ENCODE measurements around the gene ADORA1.

Gene ADORA1

DNA sequence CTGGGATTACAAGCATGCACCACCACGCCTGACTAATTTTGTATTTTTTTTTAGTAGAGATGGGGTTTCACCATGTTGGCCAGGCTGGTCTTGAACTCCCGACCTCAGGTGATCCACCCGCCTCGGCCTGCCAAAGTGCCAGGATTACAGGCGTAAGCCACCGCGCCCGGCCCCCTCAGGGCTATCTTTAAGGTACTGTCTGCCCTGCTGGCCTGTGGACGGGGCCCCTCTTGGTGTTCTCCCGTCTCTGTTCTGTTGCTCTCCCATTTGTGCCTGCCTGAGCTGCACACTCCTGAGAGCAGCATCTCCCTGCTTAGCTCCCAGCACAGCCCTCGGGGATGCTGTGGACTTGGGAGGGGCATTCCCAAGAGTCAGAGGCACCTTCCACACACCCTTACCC lies 34.2 kb downstream of the ADORA1 start:
- Histone ChIP-seq H3K9me2 (replicated peaks; ENCODE audit: insufficient read depth, low read length) (no peaks in the 10 kb centered on the region), H3K27me3 (replicated peaks; ENCODE audit: insufficient read depth, low read length) (no peaks in the 10 kb centered on the region), H3K9ac (ENCODE audit: low read length) (no peak overlapping the region), H2AFZ (ENCODE audit: low read length) (no peak overlapping the region), H3K27ac (ENCODE audit: low read length) (no peak overlapping the region), H3K36me3 (replicated peaks; ENCODE audit: insufficient read depth, low read length) (no peaks in the 10 kb centered on the region), H3K9me3 (replicated peaks; ENCODE audit: insufficient read depth, low read length) (no peaks in the 10 kb centered on the region), H3K4me2 (ENCODE audit: low read depth, low read length) (no peak overlapping the region), H3K4me3 (ENCODE audit: low read length) (no peak overlapping the region), H3K79me2 (ENCODE audit: low read length) (no peaks in the 10 kb centered on the region), H4K20me1 (ENCODE audit: insufficient read depth, low read length) (no peaks in the 10 kb centered on the region), H3F3A (ENCODE audit: insufficient read depth, low read length) (no peaks in the 10 kb centered on the region), H3K4me1 (ENCODE audit: low read length) (peaks cover 5% of the 10 kb centered on the region; the same call in 1 of the 2 replicates)
- TF ChIP-seq EZH2phosphoT487 (IDR thresholded peaks at IDR 0.05; ENCODE audit: low read length) (no peak), EZH2 (optimal IDR thresholded peaks at IDR 0.05; ENCODE audit: low read depth, low read length) (no peak)
- TF ChIP-seq, protein P1, sequence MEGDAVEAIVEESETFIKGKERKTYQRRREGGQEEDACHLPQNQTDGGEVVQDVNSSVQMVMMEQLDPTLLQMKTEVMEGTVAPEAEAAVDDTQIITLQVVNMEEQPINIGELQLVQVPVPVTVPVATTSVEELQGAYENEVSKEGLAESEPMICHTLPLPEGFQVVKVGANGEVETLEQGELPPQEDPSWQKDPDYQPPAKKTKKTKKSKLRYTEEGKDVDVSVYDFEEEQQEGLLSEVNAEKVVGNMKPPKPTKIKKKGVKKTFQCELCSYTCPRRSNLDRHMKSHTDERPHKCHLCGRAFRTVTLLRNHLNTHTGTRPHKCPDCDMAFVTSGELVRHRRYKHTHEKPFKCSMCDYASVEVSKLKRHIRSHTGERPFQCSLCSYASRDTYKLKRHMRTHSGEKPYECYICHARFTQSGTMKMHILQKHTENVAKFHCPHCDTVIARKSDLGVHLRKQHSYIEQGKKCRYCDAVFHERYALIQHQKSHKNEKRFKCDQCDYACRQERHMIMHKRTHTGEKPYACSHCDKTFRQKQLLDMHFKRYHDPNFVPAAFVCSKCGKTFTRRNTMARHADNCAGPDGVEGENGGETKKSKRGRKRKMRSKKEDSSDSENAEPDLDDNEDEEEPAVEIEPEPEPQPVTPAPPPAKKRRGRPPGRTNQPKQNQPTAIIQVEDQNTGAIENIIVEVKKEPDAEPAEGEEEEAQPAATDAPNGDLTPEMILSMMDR (IDR thresholded peaks at IDR 0.05; ENCODE audit: low read length) = no peak
- DNase-seq = no peak

DNA sequence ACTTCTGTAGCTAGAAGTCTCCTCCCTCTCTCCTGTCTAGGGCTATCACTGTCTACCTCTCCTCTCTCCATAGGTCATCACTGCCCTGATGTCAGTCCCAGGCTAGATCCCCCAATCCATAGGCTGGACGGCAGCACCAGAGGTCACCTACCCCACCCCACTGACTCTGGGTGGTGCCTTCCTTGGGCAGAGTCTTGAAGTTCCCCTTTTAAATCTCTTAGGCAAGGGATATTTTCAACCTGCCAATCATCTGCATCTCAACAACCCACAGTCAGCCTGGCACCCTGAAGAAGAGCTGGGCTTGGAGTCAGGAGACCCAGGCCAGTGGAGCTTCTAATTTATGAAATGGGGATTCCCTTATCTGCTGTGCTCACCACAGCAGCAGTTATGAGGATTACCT lies 34.9 kb downstream of the ADORA1 start:
- DNase-seq = no peak
- Histone ChIP-seq H3K4me1 (ENCODE audit: low read length) (peaks cover 7% of the 10 kb centered on the region; the same call in 1 of the 2 replicates), H3K27ac (ENCODE audit: low read length) (no peak overlapping the region), H3K4me3 (ENCODE audit: low read length) (no peak overlapping the region), H2AFZ (ENCODE audit: low read length) (no peak overlapping the region), H3F3A (ENCODE audit: insufficient read depth, low read length) (no peaks in the 10 kb centered on the region), H3K27me3 (replicated peaks; ENCODE audit: insufficient read depth, low read length) (no peaks in the 10 kb centered on the region), H3K9ac (ENCODE audit: low read length) (no peak overlapping the region), H3K36me3 (replicated peaks; ENCODE audit: insufficient read depth, low read length) (no peaks in the 10 kb centered on the region), H4K20me1 (ENCODE audit: insufficient read depth, low read length) (no peaks in the 10 kb centered on the region), H3K9me3 (replicated peaks; ENCODE audit: insufficient read depth, low read length) (no peaks in the 10 kb centered on the region), H3K4me2 (ENCODE audit: low read depth, low read length) (no peak overlapping the region), H3K79me2 (ENCODE audit: low read length) (no peaks in the 10 kb centered on the region), H3K9me2 (replicated peaks; ENCODE audit: insufficient read depth, low read length) (no peaks in the 10 kb centered on the region)
- TF ChIP-seq EZH2phosphoT487 (IDR thresholded peaks at IDR 0.05; ENCODE audit: low read length) (no peak), EZH2 (optimal IDR thresholded peaks at IDR 0.05; ENCODE audit: low read depth, low read length) (no peak)
- TF ChIP-seq, protein P1 (IDR thresholded peaks at IDR 0.05; ENCODE audit: low read length) = no peak

DNA sequence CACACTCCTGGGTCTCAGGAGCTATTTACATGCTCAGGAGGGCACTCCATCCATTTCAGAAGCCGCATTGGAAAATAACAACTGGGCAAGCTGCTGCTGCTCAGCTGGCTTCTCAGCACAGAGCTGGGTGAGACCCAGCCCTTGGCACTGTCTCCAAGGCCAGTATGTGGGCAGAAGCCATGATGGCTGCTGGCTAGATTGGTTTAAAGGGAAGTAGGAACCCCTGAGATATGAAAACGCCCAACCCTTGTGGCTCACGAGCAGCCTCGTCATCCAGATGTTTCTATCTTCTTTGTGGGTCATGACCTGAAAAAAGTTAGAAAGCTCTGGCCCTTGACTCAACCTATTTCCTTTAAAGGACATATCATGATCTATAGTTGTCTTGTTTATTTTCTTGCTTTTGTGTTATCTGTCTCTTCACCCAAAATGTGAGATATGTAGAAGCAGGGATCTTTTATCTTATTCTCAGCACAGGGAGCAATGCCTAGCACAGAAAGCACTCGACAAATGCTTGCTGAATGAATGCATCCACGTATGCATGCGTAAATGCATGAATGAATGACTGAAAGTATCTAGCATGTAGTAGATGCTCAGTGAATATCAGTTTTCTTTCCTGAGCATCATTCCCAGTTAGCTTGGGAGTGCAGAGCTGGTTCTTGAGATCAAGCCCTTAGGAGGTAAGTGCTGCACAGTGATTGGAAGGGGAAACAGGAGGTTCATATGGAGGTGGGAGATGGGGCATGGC lies 36.5 kb downstream of the ADORA1 start:
- H3K79me2 ChIP-seq (ENCODE audit: low read length) = no peaks in the 10 kb centered on the region
- no peak overlapping the region for H3K27ac ChIP-seq (ENCODE audit: low read length)
- no peaks in the 10 kb centered on the region for H4K20me1 ChIP-seq (ENCODE audit: insufficient read depth, low read length)
- H3K36me3 ChIP-seq (replicated peaks; ENCODE audit: insufficient read depth, low read length) = no peaks in the 10 kb centered on the region
- no peak overlapping the region for H2AFZ ChIP-seq (ENCODE audit: low read length)
- no peak overlapping the region for H3K9ac ChIP-seq (ENCODE audit: low read length)
- H3K4me3 ChIP-seq (ENCODE audit: low read length) = no peak overlapping the region
- H3F3A ChIP-seq (ENCODE audit: insufficient read depth, low read length) = no peaks in the 10 kb centered on the region
- H3K9me3 ChIP-seq (replicated peaks; ENCODE audit: insufficient read depth, low read length) = no peaks in the 10 kb centered on the region
- no peak for TF ChIP-seq EZH2 (optimal IDR thresholded peaks at IDR 0.05; ENCODE audit: low read depth, low read length)
- TF ChIP-seq EZH2phosphoT487 (IDR thresholded peaks at IDR 0.05; ENCODE audit: low read length) = no peak
- TF ChIP-seq, protein P1 (IDR thresholded peaks at IDR 0.05; ENCODE audit: low read length) = no peak
- no peak for DNase-seq
- H3K9me2 ChIP-seq (replicated peaks; ENCODE audit: insufficient read depth, low read length) = no peaks in the 10 kb centered on the region
- H3K4me1 ChIP-seq (ENCODE audit: low read length) = peaks cover 7% of the 10 kb centered on the region; the same call in 1 of the 2 replicates
- H3K4me2 ChIP-seq (ENCODE audit: low read depth, low read length) = no peak overlapping the region
- H3K27me3 ChIP-seq (replicated peaks; ENCODE audit: insufficient read depth, low read length) = no peaks in the 10 kb centered on the region

Measured in MM.1S (cell line).